Endodermal cell (in vitro differentiated cells): Measurements from ENCODE around the gene PNPLA6. TPM values are rescaled to one million over a fixed set of nuclear protein-coding genes. Genes with fewer than 3 reads are reported as not detected.

Source experiments
- DNase-seq: peaks from one replicate; pipeline ENCODE4 v3.0.0-alpha.2; 2017
- H3K27ac ChIP-seq: 2 replicates; pipeline ENCODE4 v1.5.1; 2013; ENCODE audit warnings: mild to moderate bottlenecking, low read depth, low read length, moderate library complexity
- H3K27me3 ChIP-seq: 2 replicates; pipeline ENCODE4 v1.6.1; 2013; ENCODE audit warnings: mild to moderate bottlenecking, low read length, moderate library complexity; ENCODE audit not compliant: insufficient read depth, control insufficient read depth, poor library complexity, severe bottlenecking
- H3K36me3 ChIP-seq: 2 replicates; pipeline ENCODE4 v1.7.0; 2013; ENCODE audit warnings: mild to moderate bottlenecking, low read length, moderate library complexity; ENCODE audit not compliant: control insufficient read depth, insufficient read depth
- H3K4me1 ChIP-seq: one replicate; pipeline ENCODE4 v1.7.0; 2013; ENCODE audit warnings: low read length; ENCODE audit not compliant: control insufficient read depth, insufficient read depth
- H3K4me3 ChIP-seq: 2 replicates; pipeline ENCODE4 v1.5.1; 2013; ENCODE audit warnings: mild to moderate bottlenecking, low read length, moderate library complexity
- H3K9ac ChIP-seq: 2 replicates; pipeline ENCODE4 v1.6.1; 2013; ENCODE audit warnings: mild to moderate bottlenecking, low read length, moderate library complexity; ENCODE audit not compliant: poor library complexity, severe bottlenecking; ENCODE audit errors: extremely low read depth
- H3K9me3 ChIP-seq: 2 replicates; pipeline ENCODE4 v1.6.1; 2013; ENCODE audit warnings: mild to moderate bottlenecking, low read length, moderate library complexity; ENCODE audit not compliant: control insufficient read depth
- H3K27ac Mint-ChIP-seq: 2 replicates; pipeline ENCODE4 v1.8.0; 2020; ENCODE audit warnings: mixed read lengths
- H3K27me3 Mint-ChIP-seq: 2 replicates; pipeline ENCODE4 v1.8.0; 2021; ENCODE audit warnings: mild to moderate bottlenecking, mixed read lengths; ENCODE audit not compliant: insufficient read depth
- H3K36me3 Mint-ChIP-seq: 2 replicates; pipeline ENCODE4 v1.8.0; 2020; ENCODE audit warnings: low read depth, mixed read lengths
- H3K4me1 Mint-ChIP-seq: 2 replicates; pipeline ENCODE4 v1.8.0; 2020; ENCODE audit warnings: mixed read lengths
- H3K4me3 Mint-ChIP-seq: 2 replicates; pipeline ENCODE4 v1.8.0; 2020; ENCODE audit warnings: mild to moderate bottlenecking, moderate library complexity, mixed read lengths
- H3K9me3 Mint-ChIP-seq: 2 replicates; pipeline ENCODE4 v1.8.0; 2020; ENCODE audit warnings: mild to moderate bottlenecking, mixed read lengths
- WGBS, 2 experiments: methylation state at CpG; one replicate each; pipeline versions ENCODE4 v1.1.5 to v1.1.7; 2013; ENCODE audit warnings: missing lambda C conversion rate in 2 of 2, mixed read lengths in 1 of 2; ENCODE audit not compliant: insufficient coverage in 1 of 2, insufficient read length in 1 of 2; 5-methylcytosine and 5-hydroxymethylcytosine counted together
- total RNA-seq, 2 donors: library from RNA; stranded (reverse); fragmentation: NEBNext Ultra II Directional in 1 of 2; extraction: Animal tissue kit (Norgen Biotek cat#: 25700) in 1 of 2; gene quantifications; 2 replicates in 1 of 2; 3 replicates in 1 of 2; pipeline ENCODE4 v1.2.1, GENCODE V29; 2021
- TF ChIP-seq, protein P1 (sequence below): fragments of 200-600 bp; sonication (generic); conservative IDR thresholded peaks from 2 replicates; pipeline ENCODE4 v1.5.0; 2021; ENCODE audit warnings: antibody characterized with exemption, mild to moderate bottlenecking

The PNPLA6 gene
- total RNA-seq, 2 donors from 2014 or later = 86.1 to 124 TPM

- Histone ChIP-seq H3K9me3 (no peaks in the 10 kb centered on the region), H3K4me1 (no peaks in the 10 kb centered on the region), H3K9ac (no peak overlapping the region), H3K36me3 (no peaks in the 10 kb centered on the region), H3K27ac (no peak overlapping the region), H3K4me3 (no peak overlapping the region), H3K27me3 (peaks cover 34% of the 10 kb centered on the region)
- peak; percentile 83 for DNase-seq
- Mint-ChIP-seq H3K4me3 (no peak overlapping the region), H3K9me3 (no peaks in the 10 kb centered on the region), H3K27ac (no peak overlapping the region), H3K36me3 (no peaks in the 10 kb centered on the region), H3K27me3 (peaks cover 42% of the 10 kb centered on the region), H3K4me1 (peaks cover 4% of the 10 kb centered on the region)
- WGBS, 2 experiments = 41 to 100% methylated on average over 1 to 3 of the region's 3 CpGs
- TF ChIP-seq, protein P1, sequence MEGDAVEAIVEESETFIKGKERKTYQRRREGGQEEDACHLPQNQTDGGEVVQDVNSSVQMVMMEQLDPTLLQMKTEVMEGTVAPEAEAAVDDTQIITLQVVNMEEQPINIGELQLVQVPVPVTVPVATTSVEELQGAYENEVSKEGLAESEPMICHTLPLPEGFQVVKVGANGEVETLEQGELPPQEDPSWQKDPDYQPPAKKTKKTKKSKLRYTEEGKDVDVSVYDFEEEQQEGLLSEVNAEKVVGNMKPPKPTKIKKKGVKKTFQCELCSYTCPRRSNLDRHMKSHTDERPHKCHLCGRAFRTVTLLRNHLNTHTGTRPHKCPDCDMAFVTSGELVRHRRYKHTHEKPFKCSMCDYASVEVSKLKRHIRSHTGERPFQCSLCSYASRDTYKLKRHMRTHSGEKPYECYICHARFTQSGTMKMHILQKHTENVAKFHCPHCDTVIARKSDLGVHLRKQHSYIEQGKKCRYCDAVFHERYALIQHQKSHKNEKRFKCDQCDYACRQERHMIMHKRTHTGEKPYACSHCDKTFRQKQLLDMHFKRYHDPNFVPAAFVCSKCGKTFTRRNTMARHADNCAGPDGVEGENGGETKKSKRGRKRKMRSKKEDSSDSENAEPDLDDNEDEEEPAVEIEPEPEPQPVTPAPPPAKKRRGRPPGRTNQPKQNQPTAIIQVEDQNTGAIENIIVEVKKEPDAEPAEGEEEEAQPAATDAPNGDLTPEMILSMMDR = no peak
Observed at GRCh38 chr19:7509625-7510024, 25.9 kb upstream of the PNPLA6 start.

GRCh38 chr19:7512400-7512851 lies 23.1 kb upstream of the PNPLA6 start:
- no peaks in the 10 kb centered on the region for H3K36me3 Mint-ChIP-seq
- WGBS, 2 experiments = 51 to 55% methylated on average over 3 to 6 of the region's 6 CpGs
- H3K4me3 Mint-ChIP-seq = no peak overlapping the region
- H3K27ac ChIP-seq = no peak overlapping the region
- no peaks in the 10 kb centered on the region for H3K9me3 ChIP-seq
- peak overlapping the region; percentile 84 for H3K27ac Mint-ChIP-seq
- H3K4me3 ChIP-seq = no peak overlapping the region
- H3K4me1 Mint-ChIP-seq = peaks cover 20% of the 10 kb centered on the region
- TF ChIP-seq, protein P1 = no peak
- H3K9me3 Mint-ChIP-seq = no peaks in the 10 kb centered on the region
- peaks cover 23% of the 10 kb centered on the region for H3K27me3 Mint-ChIP-seq
- peaks cover 27% of the 10 kb centered on the region for H3K27me3 ChIP-seq
- H3K4me1 ChIP-seq = no peaks in the 10 kb centered on the region
- peak; percentile 68 for DNase-seq
- H3K36me3 ChIP-seq = no peaks in the 10 kb centered on the region
- no peak overlapping the region for H3K9ac ChIP-seq

- no peaks in the 10 kb centered on the region for H3K9me3 Mint-ChIP-seq
- no peak overlapping the region for H3K27ac ChIP-seq
- peaks cover 21% of the 10 kb centered on the region for H3K4me1 Mint-ChIP-seq
- no peak overlapping the region for H3K27ac Mint-ChIP-seq
- peaks cover 6% of the 10 kb centered on the region for H3K36me3 Mint-ChIP-seq
- TF ChIP-seq, protein P1 = no peak
- no peaks in the 10 kb centered on the region for H3K9me3 ChIP-seq
- H3K9ac ChIP-seq = no peak overlapping the region
- no peak overlapping the region for H3K4me3 Mint-ChIP-seq
- 86% methylated on average over 4 of the region's 5 CpGs for WGBS, 2 experiments
- H3K27me3 ChIP-seq = peaks cover 25% of the 10 kb centered on the region
- no peaks in the 10 kb centered on the region for H3K36me3 ChIP-seq
- H3K4me1 ChIP-seq = no peaks in the 10 kb centered on the region
- DNase-seq = no peak
- peaks cover 19% of the 10 kb centered on the region for H3K27me3 Mint-ChIP-seq
- no peak overlapping the region for H3K4me3 ChIP-seq
Observed at GRCh38 chr19:7513809-7514642, 21.5 kb upstream of the PNPLA6 start.
